HG02840 (cell line): ENCODE measurements around the gene MCC.

Experiments used
- ATAC-seq: cut with Tn5 transposase; IDR thresholded peaks from one replicate; pipeline ENCODE4 v1.9.1; 2021; ENCODE audit warnings: mild to moderate bottlenecking, moderate library complexity, moderate number of reproducible peaks; ENCODE audit not compliant: unreplicated experiment, low FRiP score

Gene MCC

DNA sequence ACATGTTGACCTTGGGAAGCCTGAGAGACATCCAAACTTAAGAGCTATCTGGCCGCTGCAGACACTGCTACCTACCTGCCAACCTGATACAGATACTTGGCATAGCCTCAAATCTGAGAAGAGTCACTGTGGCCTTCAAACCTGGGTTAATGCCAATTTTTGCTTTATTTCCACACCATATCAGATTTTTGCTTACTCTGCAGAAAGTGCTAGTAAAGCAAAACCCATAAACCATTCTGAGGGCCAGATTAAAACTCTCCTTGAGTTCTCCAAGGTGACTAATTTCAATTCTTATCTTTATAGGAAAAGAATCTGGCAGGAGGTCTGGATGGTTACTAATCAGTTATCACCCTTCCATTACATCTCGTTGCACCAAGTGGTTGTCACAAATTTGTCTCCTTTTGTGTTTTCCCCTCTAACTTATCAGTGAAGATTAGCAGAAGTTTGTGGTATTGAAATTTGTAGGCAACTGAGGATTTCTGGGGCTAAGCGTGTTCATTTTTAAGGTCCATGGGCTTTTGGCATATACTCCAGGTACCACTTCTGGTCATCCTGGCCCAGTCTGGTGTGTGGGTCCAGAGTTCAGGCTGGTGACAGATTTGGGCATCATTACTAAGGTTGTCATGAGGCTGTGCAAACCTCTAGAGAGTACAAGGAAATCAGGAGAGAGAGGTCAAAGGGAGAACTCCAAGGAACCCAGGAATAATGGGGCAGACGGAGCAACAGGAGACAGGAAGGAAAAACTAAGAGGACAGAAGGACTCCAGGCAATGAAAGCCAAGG lies 231.4 kb downstream of the MCC start:
- ATAC-seq: no peak

DNA sequence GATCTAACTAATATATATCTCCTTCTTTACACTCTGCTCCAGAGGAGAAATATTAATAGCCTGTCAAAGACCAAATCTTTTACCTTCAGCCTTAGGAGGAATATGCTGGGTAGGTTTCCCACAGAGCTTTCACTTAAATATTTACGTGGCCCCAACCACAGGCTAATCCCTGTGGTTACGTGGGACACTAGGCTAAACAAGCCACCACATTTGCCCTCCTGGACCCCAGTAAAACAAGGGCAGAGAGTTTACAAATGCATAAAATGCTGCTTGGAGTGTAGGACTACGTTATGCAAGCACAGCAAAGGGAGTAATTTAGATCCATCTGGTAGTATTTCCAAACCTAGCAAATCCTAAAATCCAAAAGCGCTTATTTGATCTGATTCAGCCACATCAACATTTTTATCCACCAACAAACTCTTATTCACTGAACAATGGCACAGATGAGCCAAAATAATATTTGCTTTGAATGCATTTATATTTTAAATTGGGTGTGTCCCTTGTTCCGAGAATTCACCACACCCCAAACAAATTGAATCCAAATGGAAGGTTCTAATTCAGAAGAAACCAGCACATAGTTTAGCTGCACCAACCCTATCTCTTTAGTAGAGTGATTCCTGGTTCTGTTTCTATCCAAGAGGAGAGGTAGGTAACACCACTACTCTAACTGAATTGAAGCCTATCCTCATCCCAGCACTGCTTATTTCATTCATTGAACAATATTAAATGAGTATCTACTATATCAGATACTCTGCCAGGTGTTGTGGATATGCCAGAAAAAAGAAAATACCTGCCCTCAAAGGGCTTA lies 232.5 kb downstream of the MCC start:
- no peak for ATAC-seq

DNA sequence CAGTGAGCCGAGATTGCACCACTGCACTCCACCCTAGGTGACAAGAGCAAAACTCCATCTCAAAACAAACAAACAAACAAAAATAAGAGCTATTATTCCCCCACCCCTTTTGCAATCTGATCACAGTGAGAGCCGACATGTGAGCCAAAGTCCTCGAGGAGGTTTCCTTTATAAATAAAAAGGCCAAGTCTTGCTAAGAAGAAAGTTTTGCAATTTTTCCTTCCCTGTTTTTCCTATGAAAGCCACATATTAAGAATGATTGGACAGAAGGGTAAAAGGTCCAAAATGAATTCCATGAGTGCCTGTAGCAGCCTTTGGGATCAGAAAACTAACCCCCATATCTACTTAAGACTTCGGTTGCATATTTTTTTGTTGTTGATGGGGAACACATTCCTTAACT lies 233.1 kb downstream of the MCC start:
- no peak for ATAC-seq

DNA sequence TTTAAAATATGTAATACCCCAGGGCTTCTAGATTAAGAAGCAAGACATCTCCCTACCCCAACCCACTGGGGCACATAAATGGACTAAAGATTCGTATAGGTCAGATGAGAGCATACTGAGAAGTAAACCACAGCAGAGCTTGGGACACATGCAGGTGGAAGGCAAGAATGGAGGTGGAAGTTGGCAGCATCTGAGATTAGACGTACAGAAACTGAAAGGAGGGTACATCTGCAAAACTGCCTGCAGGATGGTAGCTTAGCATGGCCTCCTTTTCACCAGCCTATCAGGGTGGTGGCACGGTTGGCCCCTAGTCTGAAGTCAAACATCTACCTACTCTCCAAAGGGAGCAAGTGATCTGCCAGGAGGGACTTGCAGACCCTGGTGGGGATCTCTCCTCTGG lies 235.2 kb downstream of the MCC start:
- no peak for ATAC-seq

DNA sequence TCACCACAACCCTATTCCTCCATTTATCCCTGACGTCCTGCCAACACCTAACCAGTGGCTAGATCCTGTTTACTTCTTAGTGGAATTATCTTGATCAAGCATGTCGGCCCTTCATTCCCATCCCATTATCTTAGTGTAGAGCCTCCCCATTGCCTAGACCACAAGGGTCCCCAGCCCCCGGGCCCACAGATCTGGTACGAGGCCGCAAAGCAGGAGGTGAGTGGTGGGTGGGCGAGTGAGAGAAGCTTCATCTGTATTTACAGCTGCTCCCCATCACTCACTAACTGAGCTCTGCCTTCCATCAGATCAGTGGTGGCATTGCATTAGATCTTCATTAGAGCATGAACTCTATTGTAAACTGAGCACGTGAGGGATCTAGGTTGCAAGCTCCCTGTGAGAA lies 236.2 kb downstream of the MCC start:
- no peak for ATAC-seq

DNA sequence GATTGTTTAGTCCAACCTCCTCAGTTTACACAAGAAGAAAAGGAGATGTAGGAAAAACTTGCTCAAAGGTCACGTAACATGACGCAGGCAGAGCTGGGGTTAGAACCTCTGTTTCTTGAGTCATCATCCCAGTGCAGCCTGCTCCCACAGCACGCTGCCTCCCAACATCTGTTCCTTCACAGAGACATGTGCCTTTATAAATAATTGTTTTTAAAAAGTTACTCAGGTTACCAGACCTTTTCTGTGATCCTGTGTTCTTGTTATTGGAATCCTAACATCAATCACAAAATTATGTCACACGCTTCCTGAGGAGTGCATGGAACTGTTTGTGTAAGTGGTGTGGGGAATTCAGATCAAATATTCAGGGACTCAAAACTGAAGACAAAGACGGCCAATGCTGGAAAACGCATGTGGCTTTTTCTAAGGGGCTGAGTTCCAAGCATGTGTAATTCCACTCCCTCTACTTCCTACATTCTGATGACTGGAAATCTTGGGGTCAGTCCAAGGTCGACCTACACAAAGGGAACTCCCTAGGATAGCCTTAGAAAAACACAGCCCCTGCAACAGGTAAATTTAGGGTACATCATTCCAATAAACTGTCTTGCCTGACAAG lies 237.8 kb downstream of the MCC start:
- ATAC-seq: no peak

DNA sequence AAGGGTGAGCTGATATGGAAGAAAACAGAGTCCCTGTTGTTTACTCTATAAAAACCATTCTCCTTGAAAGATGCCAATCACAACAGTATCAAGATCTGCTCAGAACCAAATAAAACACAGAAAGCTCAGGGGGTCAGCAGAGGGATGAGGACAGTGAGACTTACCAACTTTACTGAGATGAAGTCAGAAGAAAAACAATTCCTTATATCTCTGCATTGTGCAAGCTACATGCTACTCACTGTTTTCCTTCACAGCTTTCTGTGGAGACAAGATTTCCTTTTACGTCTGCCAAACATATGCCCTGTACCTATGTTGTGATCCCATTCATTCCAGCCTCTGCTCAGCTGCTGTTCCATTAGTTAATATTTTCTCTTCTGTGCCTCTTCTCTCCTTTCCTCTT lies 239.0 kb downstream of the MCC start:
- ATAC-seq: no peak

DNA sequence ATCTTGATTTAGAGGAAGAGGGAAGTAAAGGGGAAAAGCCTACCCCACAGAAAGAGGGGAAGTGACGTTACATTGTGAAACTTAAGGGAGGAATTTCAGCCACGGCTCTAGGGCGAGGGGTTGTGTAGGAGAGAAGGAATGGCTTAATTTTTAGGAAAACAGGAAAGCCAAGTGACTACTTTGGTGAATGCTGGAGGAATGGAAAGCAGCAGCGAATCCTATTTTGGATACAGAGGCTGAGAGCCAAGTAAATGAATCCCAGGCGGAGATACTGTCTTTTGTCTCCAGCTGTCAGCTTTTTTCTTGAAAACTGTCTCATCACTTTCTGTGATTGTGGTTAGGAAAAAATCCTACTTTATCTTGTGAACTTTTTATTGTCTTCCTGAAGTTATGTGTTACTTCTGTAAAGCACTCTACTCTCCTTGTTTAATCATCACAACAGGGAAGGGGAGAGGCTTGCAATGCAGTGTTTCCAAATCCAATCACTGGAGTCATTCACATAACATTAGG lies 241.8 kb downstream of the MCC start:
- ATAC-seq: no peak

DNA sequence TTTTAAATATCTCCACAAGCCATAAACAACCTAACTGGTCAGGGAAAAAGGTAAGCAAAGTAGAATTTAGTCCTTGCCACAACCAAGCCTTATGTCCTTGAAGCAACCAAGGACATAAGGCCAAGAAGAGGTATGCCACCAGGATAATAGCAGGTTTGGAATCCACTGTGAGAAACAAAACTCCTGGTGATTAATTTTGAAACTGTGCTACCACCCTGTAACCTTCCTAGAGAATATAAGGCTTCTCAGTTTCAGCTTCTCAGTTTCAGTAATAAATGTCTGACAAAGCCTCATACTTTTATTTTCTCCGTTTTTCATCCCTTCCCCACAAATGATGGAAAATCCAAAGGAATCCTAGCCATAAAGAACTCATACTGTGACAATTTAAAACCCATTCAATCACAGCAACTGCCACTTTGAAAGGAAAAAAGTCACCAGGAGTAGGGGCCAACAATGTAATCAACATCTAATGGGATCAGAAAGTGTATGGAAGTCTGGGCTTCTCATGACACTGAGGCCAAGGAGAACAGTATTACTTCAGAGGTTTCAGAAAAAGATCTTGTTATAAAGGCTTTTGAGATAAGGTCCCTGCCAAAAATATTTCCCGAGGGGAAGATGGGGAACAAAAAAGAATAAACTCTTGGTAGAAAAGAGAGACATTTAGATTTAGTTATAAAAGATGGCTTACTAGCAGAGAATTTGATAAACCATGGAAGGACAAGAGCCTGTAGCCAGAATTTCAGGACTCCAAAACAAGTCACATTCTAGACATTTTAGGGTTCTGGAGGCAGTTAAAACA lies 242.6 kb downstream of the MCC start:
- ATAC-seq: no peak

DNA sequence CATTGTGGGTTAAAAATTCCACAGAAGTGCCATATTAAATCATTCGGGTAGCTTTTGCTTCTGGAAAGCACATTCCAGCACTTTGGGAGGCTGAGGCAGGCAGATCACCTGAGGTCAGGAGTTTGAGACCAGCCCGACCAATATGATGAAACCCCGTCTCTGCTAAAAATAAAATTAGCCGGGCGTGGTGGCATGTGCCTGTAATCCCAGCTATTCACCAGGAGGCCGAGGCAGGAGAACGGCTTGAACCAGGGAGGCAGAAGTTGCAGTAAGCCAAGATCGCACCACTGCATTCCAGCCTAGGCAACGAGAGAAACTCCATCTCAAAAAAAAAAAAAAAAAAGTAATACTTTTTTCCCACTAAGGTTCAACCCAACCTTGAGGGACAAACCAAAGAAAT lies 243.3 kb downstream of the MCC start:
- ATAC-seq: no peak

DNA sequence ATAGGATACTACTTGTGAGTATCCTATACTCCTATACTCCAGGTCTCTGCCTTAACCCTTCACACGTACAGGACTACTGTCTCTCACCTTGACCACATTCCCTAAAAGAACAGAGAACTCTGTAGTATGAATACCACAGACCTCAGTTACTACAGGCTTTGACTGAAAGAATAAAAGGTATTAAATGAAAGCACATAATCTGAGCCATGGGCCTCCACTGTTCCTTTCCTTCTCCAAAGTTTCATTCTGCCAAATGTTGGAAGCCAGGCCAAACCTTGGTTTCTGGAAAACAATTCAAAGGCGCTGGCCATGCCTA lies 244.9 kb downstream of the MCC start:
- no peak for ATAC-seq

DNA sequence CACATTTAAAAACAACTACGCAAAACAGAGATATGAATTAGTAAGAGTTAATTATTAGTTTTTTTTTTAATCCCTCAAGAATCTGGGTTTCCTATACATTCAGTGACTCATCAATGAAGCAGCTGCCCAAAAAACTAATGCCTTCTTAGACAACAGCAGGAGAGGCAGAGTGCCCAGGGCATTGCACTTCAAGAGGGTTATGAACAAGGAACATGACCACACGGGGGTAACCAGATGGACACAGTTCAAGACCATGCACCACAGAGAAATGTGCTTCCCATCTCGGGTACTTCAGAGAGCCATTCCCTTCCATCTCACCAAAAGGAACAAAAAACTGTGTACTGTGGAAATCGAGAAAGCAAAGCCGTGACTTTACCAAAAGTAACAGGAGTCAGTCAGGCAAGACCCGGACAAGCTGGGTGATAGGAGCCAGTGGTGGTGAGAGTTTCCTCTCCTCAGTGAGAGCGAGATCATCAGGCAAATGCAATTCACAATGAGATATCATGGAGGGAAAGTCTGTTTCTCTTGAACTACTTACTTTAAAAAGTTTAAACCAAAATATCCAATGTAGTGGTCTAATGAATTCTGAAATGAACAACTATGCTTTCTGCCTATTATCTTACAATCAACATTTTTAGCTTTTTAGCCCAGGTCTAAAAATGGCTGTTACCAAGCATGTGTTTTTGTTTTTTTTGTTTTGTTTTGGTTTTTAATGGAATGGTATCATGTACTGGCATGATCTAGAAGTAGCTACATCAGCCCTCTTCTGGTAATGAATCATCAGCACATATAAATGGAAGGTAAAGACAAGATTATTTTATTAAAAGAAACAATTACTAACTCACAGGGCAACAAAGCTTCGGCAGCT lies 245.5 kb downstream of the MCC start:
- no peak for ATAC-seq

DNA sequence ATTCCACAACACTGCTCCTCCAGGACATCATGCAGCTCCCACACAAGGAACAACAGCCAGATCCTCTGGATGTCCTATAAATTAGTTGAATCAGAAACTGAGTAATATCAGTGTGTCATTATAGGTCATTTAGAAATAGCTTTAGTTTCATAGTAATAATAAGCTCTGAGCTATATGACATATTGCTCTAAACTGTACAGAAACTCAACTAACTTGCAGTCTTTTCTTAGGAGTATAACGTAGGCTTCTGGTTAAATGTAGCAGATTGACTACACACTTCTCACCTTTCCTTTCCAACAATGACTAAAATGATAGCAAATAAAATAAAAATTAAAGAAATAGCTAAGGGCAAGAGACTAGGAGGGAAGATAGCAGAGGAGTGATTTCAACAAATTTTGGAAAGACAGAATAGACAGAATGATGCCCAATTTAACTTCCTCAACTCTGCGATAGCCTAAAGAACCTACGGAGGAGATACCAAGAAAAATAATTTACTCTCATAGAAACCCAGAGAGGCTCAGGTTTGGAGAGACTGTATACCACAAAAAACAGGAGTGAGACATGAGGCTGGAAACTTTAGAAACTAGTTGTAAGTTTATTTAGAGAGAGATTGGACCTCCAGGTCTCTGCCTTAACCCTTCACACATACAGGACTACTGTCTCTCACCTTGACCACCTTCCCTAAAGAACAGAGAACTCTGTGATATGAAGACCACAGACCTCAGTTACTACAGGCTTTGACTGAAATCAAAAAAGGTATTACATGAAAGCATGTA lies 247.1 kb downstream of the MCC start:
- no peak for ATAC-seq

DNA sequence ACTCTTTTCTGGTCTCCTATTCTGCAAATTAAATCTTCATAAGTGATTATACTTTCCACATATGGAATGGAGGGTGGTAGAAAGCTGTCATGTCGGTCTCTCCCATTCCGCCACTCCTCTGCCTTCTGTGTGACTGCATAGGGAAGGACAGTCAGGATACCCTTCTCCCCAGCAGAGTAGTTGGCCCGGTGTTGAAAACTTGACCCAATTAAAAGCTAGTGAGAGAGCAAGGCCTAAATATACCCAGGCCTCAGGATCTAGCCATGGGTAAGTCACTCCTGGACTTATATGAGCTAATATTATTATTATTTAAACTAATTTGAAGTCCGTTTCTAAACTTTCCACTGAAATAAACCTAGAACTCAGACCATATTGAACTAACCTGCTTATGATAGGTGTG lies 248.2 kb downstream of the MCC start:
- no peak for ATAC-seq

DNA sequence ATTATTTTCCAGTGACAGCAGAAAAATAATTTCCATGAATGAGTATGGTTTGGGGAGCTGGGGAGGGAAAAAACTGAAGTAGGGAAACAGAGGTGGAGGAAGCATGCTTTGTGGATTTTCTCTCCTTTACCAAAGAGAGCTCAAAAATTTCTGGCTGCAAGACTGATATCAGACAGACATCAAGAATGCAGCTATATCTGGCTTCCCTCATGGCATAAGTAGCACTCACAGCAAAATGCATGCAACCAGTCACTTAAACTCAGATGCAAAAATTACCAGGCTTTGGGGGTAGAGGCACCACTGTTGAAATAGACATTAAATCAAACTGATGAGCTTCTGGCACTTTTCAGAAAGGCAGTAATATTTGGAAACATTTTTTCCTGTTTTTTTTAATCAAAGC lies 250.4 kb downstream of the MCC start:
- no peak for ATAC-seq

DNA sequence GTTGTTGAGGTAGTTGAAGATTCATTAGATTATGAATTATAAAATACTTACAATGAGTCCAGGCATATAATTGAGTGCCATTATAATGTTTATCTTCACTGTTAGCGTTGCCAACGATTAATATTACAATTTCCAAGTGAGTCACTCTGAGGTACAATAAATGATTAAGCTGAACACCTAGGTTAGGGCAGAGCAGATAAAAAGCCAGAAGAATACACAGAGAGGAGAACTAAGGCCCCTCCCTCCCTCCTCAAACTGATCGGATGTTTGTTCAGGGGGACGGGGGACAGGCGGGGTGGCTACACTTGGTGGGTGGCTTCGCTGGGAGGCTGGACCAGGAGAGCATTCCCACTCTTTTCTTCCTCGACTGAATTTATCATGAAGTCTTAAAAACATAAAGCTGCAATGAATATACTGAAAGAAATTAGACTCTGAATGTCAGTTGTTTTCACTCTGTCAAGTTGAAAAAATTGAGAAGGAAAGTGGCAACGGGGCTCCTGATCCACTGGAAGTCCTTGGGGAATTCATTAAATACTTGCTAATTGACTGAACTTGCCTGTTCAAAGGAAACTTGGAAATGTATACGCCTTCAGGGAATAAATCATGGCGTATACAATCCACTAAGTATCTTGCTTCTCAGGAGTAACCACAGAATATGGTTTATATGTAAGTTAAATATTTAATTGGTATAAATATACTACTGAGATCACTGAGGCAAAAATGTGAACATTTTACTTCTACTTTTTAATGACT lies 251.5 kb downstream of the MCC start:
- ATAC-seq: no peak

DNA sequence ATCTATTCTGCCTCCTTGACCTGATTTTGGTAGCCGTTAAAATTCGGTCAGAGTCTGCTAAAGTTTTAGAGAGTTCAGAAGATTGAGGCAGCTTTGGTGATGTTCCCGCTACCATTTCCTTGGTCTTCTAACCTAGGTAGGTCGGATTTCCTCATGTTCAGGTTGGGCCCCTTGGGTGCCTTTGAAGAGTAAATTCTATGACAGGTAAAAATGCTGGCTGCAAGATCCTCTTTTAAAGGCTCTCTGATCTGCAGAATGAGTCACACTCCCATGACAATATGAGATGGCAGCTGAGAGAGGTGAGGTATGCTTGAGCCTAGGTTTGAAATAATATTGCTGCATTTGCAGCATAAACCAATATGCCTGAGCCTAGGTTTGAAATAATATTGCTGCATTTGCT lies 252.4 kb downstream of the MCC start:
- ATAC-seq: no peak

DNA sequence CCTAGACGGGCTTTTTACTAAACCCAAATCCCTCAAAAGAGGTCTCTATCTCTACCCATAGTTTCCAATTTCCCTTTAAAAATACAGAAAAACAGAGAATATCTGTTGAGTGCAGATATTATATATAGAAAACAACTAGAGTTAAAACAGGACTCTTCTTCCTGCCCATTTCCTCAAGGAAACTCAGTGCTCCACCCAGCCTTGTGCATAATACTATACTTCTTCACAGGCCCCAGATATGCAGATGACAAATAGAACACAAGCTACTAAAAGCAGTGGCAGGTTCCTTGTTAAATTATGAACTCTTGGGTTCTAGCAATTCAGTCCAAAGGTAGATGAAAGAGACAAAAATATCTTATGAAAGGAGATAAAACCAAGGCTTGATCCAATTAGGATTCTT lies 253.7 kb downstream of the MCC start:
- no peak for ATAC-seq
